ENCODE data around the gene GGCX. TPM values are rescaled to one million over a fixed set of nuclear protein-coding genes. Genes with fewer than 3 reads are reported as not detected.

GGCX gene
- total and polyA plus RNA-seq, 9 of the 15 experiments (the other 6 are each of a cell fraction or from before 2014, with no cell fraction given): 14.4 to 47.1 (median 28.1) TPM

DNA sequence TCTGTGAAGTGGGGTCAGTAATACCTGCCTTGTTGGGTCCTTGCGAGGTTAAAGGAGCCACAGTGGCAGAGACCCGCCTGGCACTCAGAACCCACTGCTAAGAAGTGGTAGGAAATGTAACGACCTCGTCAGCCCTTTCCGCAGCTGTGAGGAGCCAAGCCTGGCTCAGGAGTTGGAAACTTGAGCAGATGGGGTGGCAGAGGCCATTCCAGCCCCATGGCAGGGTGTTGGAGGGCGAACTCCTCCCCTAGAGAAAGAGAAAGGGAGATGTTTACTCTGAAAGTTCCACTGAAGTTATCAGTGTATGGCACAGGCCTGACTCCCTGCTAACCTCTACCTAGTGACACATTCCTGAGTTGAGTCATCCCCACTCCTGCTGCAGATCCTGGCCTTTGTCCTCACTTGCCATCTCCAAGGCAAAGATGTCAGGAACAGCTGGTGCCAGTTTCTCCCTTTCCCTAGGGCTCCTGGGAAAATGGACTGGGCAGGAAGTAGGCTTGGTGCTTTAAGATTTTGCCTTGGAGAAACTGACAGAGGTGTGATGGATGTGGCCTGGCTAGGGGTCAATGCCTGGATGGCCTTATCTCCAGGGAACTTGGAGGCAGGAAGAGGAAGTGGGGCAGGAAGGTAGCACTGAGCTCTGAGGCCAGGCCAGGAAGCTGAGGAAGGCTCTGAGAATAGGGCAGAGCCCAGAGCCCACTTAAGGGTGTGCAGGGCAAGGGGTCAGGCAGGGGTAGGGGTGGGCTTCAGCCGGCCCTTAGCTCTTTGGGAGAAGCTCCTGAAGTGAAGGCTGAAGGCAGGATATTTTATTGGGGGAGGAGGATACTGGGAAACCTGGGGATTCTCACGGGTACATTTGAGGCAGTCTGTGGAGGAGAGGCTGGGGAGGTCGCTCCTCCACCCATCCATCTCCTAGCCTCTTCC is 23.8 kb upstream of the GGCX start (continued):
- TF ChIP-seq, protein P1, sequence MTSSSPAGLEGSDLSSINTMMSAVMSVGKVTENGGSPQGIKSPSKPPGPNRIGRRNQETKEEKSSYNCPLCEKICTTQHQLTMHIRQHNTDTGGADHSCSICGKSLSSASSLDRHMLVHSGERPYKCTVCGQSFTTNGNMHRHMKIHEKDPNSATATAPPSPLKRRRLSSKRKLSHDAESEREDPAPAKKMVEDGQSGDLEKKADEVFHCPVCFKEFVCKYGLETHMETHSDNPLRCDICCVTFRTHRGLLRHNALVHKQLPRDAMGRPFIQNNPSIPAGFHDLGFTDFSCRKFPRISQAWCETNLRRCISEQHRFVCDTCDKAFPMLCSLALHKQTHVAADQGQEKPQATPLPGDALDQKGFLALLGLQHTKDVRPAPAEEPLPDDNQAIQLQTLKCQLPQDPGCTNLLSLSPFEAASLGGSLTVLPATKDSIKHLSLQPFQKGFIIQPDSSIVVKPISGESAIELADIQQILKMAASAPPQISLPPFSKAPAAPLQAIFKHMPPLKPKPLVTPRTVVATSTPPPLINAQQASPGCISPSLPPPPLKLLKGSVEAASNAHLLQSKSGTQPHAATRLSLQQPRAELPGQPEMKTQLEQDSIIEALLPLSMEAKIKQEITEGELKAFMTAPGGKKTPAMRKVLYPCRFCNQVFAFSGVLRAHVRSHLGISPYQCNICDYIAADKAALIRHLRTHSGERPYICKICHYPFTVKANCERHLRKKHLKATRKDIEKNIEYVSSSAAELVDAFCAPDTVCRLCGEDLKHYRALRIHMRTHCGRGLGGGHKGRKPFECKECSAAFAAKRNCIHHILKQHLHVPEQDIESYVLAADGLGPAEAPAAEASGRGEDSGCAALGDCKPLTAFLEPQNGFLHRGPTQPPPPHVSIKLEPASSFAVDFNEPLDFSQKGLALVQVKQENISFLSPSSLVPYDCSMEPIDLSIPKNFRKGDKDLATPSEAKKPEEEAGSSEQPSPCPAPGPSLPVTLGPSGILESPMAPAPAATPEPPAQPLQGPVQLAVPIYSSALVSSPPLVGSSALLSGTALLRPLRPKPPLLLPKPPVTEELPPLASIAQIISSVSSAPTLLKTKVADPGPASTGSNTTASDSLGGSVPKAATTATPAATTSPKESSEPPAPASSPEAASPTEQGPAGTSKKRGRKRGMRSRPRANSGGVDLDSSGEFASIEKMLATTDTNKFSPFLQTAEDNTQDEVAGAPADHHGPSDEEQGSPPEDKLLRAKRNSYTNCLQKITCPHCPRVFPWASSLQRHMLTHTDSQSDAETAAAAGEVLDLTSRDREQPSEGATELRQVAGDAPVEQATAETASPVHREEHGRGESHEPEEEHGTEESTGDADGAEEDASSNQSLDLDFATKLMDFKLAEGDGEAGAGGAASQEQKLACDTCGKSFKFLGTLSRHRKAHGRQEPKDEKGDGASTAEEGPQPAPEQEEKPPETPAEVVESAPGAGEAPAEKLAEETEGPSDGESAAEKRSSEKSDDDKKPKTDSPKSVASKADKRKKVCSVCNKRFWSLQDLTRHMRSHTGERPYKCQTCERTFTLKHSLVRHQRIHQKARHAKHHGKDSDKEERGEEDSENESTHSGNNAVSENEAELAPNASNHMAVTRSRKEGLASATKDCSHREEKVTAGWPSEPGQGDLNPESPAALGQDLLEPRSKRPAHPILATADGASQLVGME (CRISPR knock-in tag; IDR thresholded peaks at IDR 0.05): peak; percentile 59; the same call in 1 of the 2 replicates
- TF ChIP-seq SRSF1 (IDR thresholded peaks at IDR 0.05; ENCODE audit: low read depth, low read length) (no peak), BCL6 (CRISPR knock-in tag; IDR thresholded peaks at IDR 0.05) (no peak), RAD21 (CRISPR knock-in tag; conservative IDR thresholded peaks at IDR 0.05 in 1 of 2, IDR thresholded peaks at IDR 0.05 in 1 of 2) (no peak), ZFP1 (CRISPR knock-in tag; IDR thresholded peaks at IDR 0.05) (no peak), SREBF2 (CRISPR knock-in tag; IDR thresholded peaks at IDR 0.05) (no peak), MEIS2 (IDR thresholded peaks at IDR 0.05; ENCODE audit: partially characterized antibody) (peak; percentile 97), RBM34 (IDR thresholded peaks at IDR 0.05; ENCODE audit: borderline replicate concordance, insufficient read depth, low read length) (no peak), ZNF224 (CRISPR knock-in tag; IDR thresholded peaks at IDR 0.05) (0 out of 2 replicates have a peak, but pooled peaks have one; percentile 28), CAMTA2 (CRISPR knock-in tag; conservative IDR thresholded peaks at IDR 0.05) (no peak), ZNF316 (IDR thresholded peaks at IDR 0.05) (no peak), MYC (IDR thresholded peaks at IDR 0.05; ENCODE audit: low read depth, low read length) (0 out of 2 replicates have a peak, but pooled peaks have one; percentile 21), MYC (CRISPR knock-in tag; IDR thresholded peaks at IDR 0.05; ENCODE audit: borderline replicate concordance, low read depth) (no peak)
- TF ChIP-seq, protein P2, sequence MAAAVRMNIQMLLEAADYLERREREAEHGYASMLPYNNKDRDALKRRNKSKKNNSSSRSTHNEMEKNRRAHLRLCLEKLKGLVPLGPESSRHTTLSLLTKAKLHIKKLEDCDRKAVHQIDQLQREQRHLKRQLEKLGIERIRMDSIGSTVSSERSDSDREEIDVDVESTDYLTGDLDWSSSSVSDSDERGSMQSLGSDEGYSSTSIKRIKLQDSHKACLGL (CRISPR knock-in tag; IDR thresholded peaks at IDR 0.05; ENCODE audit: borderline replicate concordance, poor library complexity, severe bottlenecking): no peak
- TF ChIP-seq, protein P3, sequence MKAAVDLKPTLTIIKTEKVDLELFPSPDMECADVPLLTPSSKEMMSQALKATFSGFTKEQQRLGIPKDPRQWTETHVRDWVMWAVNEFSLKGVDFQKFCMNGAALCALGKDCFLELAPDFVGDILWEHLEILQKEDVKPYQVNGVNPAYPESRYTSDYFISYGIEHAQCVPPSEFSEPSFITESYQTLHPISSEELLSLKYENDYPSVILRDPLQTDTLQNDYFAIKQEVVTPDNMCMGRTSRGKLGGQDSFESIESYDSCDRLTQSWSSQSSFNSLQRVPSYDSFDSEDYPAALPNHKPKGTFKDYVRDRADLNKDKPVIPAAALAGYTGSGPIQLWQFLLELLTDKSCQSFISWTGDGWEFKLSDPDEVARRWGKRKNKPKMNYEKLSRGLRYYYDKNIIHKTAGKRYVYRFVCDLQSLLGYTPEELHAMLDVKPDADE (conservative IDR thresholded peaks at IDR 0.05; ENCODE audit: control insufficient read depth, low read depth, low read length): no peak
- TF ChIP-seq, protein P4, sequence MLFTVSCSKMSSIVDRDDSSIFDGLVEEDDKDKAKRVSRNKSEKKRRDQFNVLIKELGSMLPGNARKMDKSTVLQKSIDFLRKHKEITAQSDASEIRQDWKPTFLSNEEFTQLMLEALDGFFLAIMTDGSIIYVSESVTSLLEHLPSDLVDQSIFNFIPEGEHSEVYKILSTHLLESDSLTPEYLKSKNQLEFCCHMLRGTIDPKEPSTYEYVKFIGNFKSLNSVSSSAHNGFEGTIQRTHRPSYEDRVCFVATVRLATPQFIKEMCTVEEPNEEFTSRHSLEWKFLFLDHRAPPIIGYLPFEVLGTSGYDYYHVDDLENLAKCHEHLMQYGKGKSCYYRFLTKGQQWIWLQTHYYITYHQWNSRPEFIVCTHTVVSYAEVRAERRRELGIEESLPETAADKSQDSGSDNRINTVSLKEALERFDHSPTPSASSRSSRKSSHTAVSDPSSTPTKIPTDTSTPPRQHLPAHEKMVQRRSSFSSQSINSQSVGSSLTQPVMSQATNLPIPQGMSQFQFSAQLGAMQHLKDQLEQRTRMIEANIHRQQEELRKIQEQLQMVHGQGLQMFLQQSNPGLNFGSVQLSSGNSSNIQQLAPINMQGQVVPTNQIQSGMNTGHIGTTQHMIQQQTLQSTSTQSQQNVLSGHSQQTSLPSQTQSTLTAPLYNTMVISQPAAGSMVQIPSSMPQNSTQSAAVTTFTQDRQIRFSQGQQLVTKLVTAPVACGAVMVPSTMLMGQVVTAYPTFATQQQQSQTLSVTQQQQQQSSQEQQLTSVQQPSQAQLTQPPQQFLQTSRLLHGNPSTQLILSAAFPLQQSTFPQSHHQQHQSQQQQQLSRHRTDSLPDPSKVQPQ (CRISPR knock-in tag; IDR thresholded peaks at IDR 0.05; ENCODE audit: borderline replicate concordance): no peak

Data from K562 (cell line).